ENCODE measurements around the gene PLEKHA7. TPM values are rescaled to one million over a fixed set of nuclear protein-coding genes. Genes with fewer than 3 reads are reported as not detected.

The PLEKHA7 gene
- total RNA-seq, 1 donor from 2014 or later: 15.6 TPM

GRCh38 chr11:16840951-16841350, 173.3 kb downstream of the PLEKHA7 start:
- TF ChIP-seq CTCF (IDR thresholded peaks at IDR 0.05): no peak
- no peaks in the 10 kb centered on the region for H3K4me1 Mint-ChIP-seq (ENCODE audit: unreplicated experiment)
- H3K4me3 Mint-ChIP-seq (ENCODE audit: unreplicated experiment): no peak overlapping the region
- peaks cover 20% of the 10 kb centered on the region for H3K36me3 Mint-ChIP-seq (ENCODE audit: unreplicated experiment)
- no peaks in the 10 kb centered on the region for H3K9me3 Mint-ChIP-seq (ENCODE audit: unreplicated experiment)
- no peaks in the 10 kb centered on the region for H3K27me3 Mint-ChIP-seq (ENCODE audit: unreplicated experiment)
- DNase-seq (ENCODE audit: extremely low spot score, unreplicated experiment): no peak
- no peak overlapping the region for H3K27ac Mint-ChIP-seq (ENCODE audit: unreplicated experiment)

- Mint-ChIP-seq H3K27me3 (ENCODE audit: unreplicated experiment) (no peaks in the 10 kb centered on the region), H3K36me3 (ENCODE audit: unreplicated experiment) (peaks cover 20% of the 10 kb centered on the region), H3K4me3 (ENCODE audit: unreplicated experiment) (no peak overlapping the region), H3K27ac (ENCODE audit: unreplicated experiment) (no peak overlapping the region), H3K4me1 (ENCODE audit: unreplicated experiment) (no peaks in the 10 kb centered on the region), H3K9me3 (ENCODE audit: unreplicated experiment) (no peaks in the 10 kb centered on the region)
- DNase-seq (ENCODE audit: extremely low spot score, unreplicated experiment): no peak
- no peak for TF ChIP-seq CTCF (IDR thresholded peaks at IDR 0.05)
Observed at GRCh38 chr11:16839821-16840220, 174.4 kb downstream of the PLEKHA7 start.

GRCh38 chr11:16834384-16834783, 179.8 kb downstream of the PLEKHA7 start:
- peaks cover 7% of the 10 kb centered on the region for H3K36me3 Mint-ChIP-seq (ENCODE audit: unreplicated experiment)
- H3K4me1 Mint-ChIP-seq (ENCODE audit: unreplicated experiment): peaks cover 2% of the 10 kb centered on the region
- DNase-seq (ENCODE audit: extremely low spot score, unreplicated experiment): no peak
- no peak overlapping the region for H3K4me3 Mint-ChIP-seq (ENCODE audit: unreplicated experiment)
- H3K9me3 Mint-ChIP-seq (ENCODE audit: unreplicated experiment): no peaks in the 10 kb centered on the region
- H3K27me3 Mint-ChIP-seq (ENCODE audit: unreplicated experiment): no peaks in the 10 kb centered on the region
- H3K27ac Mint-ChIP-seq (ENCODE audit: unreplicated experiment): no peak overlapping the region
- no peak for TF ChIP-seq CTCF (IDR thresholded peaks at IDR 0.05)

- Mint-ChIP-seq H3K27me3 (ENCODE audit: unreplicated experiment) (no peaks in the 10 kb centered on the region), H3K36me3 (ENCODE audit: unreplicated experiment) (peaks cover 7% of the 10 kb centered on the region), H3K4me1 (ENCODE audit: unreplicated experiment) (peaks cover 2% of the 10 kb centered on the region), H3K9me3 (ENCODE audit: unreplicated experiment) (no peaks in the 10 kb centered on the region), H3K4me3 (ENCODE audit: unreplicated experiment) (no peak overlapping the region), H3K27ac (ENCODE audit: unreplicated experiment) (no peak overlapping the region)
- DNase-seq (ENCODE audit: extremely low spot score, unreplicated experiment): no peak
- TF ChIP-seq CTCF (IDR thresholded peaks at IDR 0.05): no peak
Observed at GRCh38 chr11:16833026-16833425, 181.2 kb downstream of the PLEKHA7 start.

- peaks cover 2% of the 10 kb centered on the region for H3K4me1 Mint-ChIP-seq (ENCODE audit: unreplicated experiment)
- no peaks in the 10 kb centered on the region for H3K27me3 Mint-ChIP-seq (ENCODE audit: unreplicated experiment)
- TF ChIP-seq CTCF (IDR thresholded peaks at IDR 0.05): no peak
- H3K27ac Mint-ChIP-seq (ENCODE audit: unreplicated experiment): no peak overlapping the region
- no peak for DNase-seq (ENCODE audit: extremely low spot score, unreplicated experiment)
- H3K9me3 Mint-ChIP-seq (ENCODE audit: unreplicated experiment): no peaks in the 10 kb centered on the region
- H3K4me3 Mint-ChIP-seq (ENCODE audit: unreplicated experiment): no peak overlapping the region
- H3K36me3 Mint-ChIP-seq (ENCODE audit: unreplicated experiment): peaks cover 7% of the 10 kb centered on the region
Observed at GRCh38 chr11:16832193-16832539, 182.0 kb downstream of the PLEKHA7 start.
